Caco-2 (cell line): ENCODE measurements around the gene MOBP. TPM values are rescaled to one million over a fixed set of nuclear protein-coding genes. Genes with fewer than 3 reads are reported as not detected.

Source experiments
- BruUV-seq: library from RNA; stranded (reverse); fragments of 400-500 nt; replicated peaks from 2 replicates; lab custom pipeline; 2021; lab: Mats Ljungman, UMichigan
- CTCF ChIA-PET: fragments of 300-600 bp; sonication (Branson Sonifier 250); formaldehyde crosslinking; loops from one replicate; lab custom pipeline; 2022; ENCODE audit warnings: antibody characterized with exemption; lab: Charles Lee
- POLR2A ChIA-PET: fragments of 300-600 bp; sonication (Branson Sonifier 250); formaldehyde crosslinking; loops from one replicate; lab custom pipeline; 2022; ENCODE audit warnings: antibody characterized with exemption; lab: Charles Lee
- DNase-seq, 2 experiments: peaks; one replicate each; pipeline versions ENCODE4 v3.0.0 to v3.0.0-alpha.2; 2020 to 2022
- H3K27me3 ChIP-seq: replicated peaks from 2 replicates; pipeline ENCODE4 v1.6.0; 2011; ENCODE audit warnings: low read length; ENCODE audit not compliant: control insufficient read depth, insufficient read depth
- H3K36me3 ChIP-seq: 2 replicates; pipeline ENCODE4 v1.5.1; 2011; ENCODE audit warnings: low read length; ENCODE audit not compliant: control insufficient read depth, insufficient read depth
- H3K4me1 ChIP-seq: fragments of 250-450 bp; sonication (Bioruptor Pico); 2 replicates; pipeline ENCODE4 v1.5.1; 2020; ENCODE audit warnings: mild to moderate bottlenecking
- H3K4me3 ChIP-seq: 2 replicates; pipeline ENCODE4 v1.5.1; 2011; ENCODE audit warnings: low read depth, mild to moderate bottlenecking, control low read depth, low read length
- H3K9me3 ChIP-seq: fragments of 250-450 bp; sonication (Bioruptor Pico); 2 replicates; pipeline ENCODE4 v1.5.1; 2020; ENCODE audit warnings: mild to moderate bottlenecking, moderate library complexity
- H3K27ac Mint-ChIP-seq: one replicate; pipeline ENCODE4 v1.8.0; 2022; ENCODE audit warnings: mixed read lengths; ENCODE audit not compliant: unreplicated experiment
- H3K27me3 Mint-ChIP-seq: one replicate; pipeline ENCODE4 v1.8.0; 2022; ENCODE audit warnings: mixed read lengths; ENCODE audit not compliant: insufficient read depth, unreplicated experiment
- H3K36me3 Mint-ChIP-seq: one replicate; pipeline ENCODE4 v1.8.0; 2022; ENCODE audit warnings: mild to moderate bottlenecking, mixed read lengths; ENCODE audit not compliant: insufficient read depth, unreplicated experiment
- H3K4me1 Mint-ChIP-seq: one replicate; pipeline ENCODE4 v1.8.0; 2022; ENCODE audit warnings: low read depth, mixed read lengths; ENCODE audit not compliant: unreplicated experiment
- H3K4me3 Mint-ChIP-seq: one replicate; pipeline ENCODE4 v1.8.0; 2022; ENCODE audit warnings: mild to moderate bottlenecking, moderate library complexity, mixed read lengths; ENCODE audit not compliant: unreplicated experiment
- H3K9me3 Mint-ChIP-seq: one replicate; pipeline ENCODE4 v1.8.0; 2022; ENCODE audit warnings: mixed read lengths; ENCODE audit not compliant: unreplicated experiment
- intact Hi-C: fragments of 100-400 bp; cut with micrococcal nuclease; formaldehyde crosslinking; loops from one replicate; pipeline ENCODE4 v1.10.0; 2022; ENCODE audit not compliant: unreplicated experiment
- total RNA-seq: library from RNA; stranded (reverse); gene quantifications from 2 replicates; pipeline ENCODE4 v1.2.3, GENCODE V29; 2022
- TF ChIP-seq, protein P1 (sequence below), 2 experiments: fragments of 200-600 bp in 1 of 2; IDR thresholded peaks; 1 replicate in 1 of 2; 2 replicates in 1 of 2; pipeline versions ENCODE4 v1.5.1 to v1.8.0; 2011 to 2022; ENCODE audit warnings: antibody characterized with exemption in 1 of 2, control low read depth in 1 of 2, inconsistent platforms in 1 of 2, low read depth in 1 of 2, low read length in 1 of 2, mild to moderate bottlenecking in 1 of 2, moderate library complexity in 1 of 2; ENCODE audit not compliant: insufficient read depth in 1 of 2, severe bottlenecking in 1 of 2, unreplicated experiment in 1 of 2

Gene MOBP
- total RNA-seq, 1 experiment from 2014 or later, result 0.27 TPM

DNA sequence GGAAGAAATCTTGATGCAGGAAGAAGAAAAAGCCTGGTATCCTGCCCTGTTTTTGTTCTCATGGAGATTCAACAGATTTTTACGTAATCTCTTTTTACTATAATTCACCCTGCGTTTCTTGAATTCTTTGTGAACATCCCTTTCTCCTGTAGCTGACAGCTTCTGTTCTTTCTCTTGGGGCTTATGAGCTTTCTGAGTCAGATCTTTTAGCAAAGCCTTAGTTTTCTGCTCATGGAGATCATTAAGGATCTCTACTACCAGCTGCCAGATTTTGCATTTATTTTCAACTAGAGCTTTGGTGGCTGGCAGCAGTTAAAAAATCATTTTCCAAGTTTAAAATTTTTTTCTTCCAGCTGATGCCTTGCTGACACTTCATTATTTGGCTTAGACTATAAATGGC is 51.6 kb downstream of the MOBP start:
- peaks cover 23% of the 10 kb centered on the region for H3K27me3 Mint-ChIP-seq
- Histone ChIP-seq H3K4me1 (no peaks in the 10 kb centered on the region), H3K27me3 (no peaks in the 10 kb centered on the region), H3K36me3 (no peaks in the 10 kb centered on the region), H3K4me3 (no peak overlapping the region), H3K9me3 (peaks cover 4% of the 10 kb centered on the region; the same call in 1 of the 2 replicates)
- no TSS peak for BruUV-seq
- no peak overlapping the region for H3K27ac Mint-ChIP-seq
- POLR2A ChIA-PET, result no interaction called here
- H3K4me1 Mint-ChIP-seq, result peaks cover 9% of the 10 kb centered on the region
- H3K36me3 Mint-ChIP-seq, result no peaks in the 10 kb centered on the region
- H3K9me3 Mint-ChIP-seq, result peaks cover 13% of the 10 kb centered on the region
- no peak for DNase-seq
- TF ChIP-seq, protein P1, sequence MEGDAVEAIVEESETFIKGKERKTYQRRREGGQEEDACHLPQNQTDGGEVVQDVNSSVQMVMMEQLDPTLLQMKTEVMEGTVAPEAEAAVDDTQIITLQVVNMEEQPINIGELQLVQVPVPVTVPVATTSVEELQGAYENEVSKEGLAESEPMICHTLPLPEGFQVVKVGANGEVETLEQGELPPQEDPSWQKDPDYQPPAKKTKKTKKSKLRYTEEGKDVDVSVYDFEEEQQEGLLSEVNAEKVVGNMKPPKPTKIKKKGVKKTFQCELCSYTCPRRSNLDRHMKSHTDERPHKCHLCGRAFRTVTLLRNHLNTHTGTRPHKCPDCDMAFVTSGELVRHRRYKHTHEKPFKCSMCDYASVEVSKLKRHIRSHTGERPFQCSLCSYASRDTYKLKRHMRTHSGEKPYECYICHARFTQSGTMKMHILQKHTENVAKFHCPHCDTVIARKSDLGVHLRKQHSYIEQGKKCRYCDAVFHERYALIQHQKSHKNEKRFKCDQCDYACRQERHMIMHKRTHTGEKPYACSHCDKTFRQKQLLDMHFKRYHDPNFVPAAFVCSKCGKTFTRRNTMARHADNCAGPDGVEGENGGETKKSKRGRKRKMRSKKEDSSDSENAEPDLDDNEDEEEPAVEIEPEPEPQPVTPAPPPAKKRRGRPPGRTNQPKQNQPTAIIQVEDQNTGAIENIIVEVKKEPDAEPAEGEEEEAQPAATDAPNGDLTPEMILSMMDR (IDR thresholded peaks at IDR 0.05; ENCODE audit: insufficient read depth in 1 of 2, low read depth in 1 of 2, low read length in 1 of 2, severe bottlenecking in 1 of 2, unreplicated experiment in 1 of 2), result no peak
- no peak overlapping the region for H3K4me3 Mint-ChIP-seq
- intact Hi-C loops, result no loop called here
- CTCF ChIA-PET, result interaction anchor here (0.7 kb wide), 1 partner anchor 1802 kb away, joined by 3 read pairs; no protein-coding TSS in a partner anchor

DNA sequence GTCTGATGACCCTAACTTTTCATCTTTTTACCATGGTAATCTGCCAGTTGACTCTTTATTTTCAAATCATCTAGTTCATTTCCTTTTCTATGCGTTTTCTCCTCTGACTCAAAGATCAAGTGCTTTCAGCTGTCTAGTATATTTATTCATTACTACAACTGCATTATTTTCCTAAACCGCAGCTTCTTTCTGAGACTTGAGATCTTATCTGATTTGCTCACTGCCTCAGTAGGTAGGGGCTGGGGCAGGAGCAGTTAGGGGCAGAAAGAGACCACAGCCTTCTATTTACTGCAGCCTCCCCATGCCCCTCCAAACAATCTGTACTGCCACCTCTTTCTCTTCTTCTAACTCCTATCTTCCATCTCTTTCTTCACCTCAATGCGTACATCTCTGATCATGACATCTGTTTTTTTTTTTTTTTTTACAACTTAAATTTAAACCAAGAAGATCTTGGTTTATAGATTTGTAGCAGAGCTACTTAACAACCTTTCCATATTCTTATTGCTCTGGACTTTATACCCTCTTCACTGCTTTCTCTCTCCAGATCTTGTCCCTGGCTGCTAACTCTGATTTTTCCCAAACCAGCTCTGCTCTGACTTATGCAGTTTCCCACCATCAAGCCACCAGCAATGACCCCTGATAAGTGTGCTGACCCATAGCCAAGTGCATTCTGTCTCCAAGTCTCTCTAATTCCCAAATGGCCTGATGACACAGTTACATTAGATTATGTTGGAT is 52.2 kb downstream of the MOBP start:
- no peaks in the 10 kb centered on the region for H3K36me3 Mint-ChIP-seq
- no peaks in the 10 kb centered on the region for H3K4me1 ChIP-seq
- H3K27me3 Mint-ChIP-seq, result peaks cover 23% of the 10 kb centered on the region
- H3K4me3 ChIP-seq, result no peak overlapping the region
- H3K9me3 Mint-ChIP-seq, result peaks cover 20% of the 10 kb centered on the region
- H3K4me3 Mint-ChIP-seq, result no peak overlapping the region
- DNase-seq, result no peak
- no peak overlapping the region for H3K27ac Mint-ChIP-seq
- no TSS peak for BruUV-seq
- ChIA-PET POLR2A (no interaction called here), CTCF (interaction anchor here (0.7 kb wide), 1 partner anchor 1803 kb away, joined by 3 read pairs; no protein-coding TSS in a partner anchor)
- H3K36me3 ChIP-seq, result no peaks in the 10 kb centered on the region
- intact Hi-C loops, result no loop called here
- peaks cover 9% of the 10 kb centered on the region for H3K4me1 Mint-ChIP-seq
- no peaks in the 10 kb centered on the region for H3K27me3 ChIP-seq
- H3K9me3 ChIP-seq, result peaks cover 4% of the 10 kb centered on the region; the same call in 1 of the 2 replicates
- TF ChIP-seq, protein P1 (IDR thresholded peaks at IDR 0.05; ENCODE audit: insufficient read depth in 1 of 2, low read depth in 1 of 2, low read length in 1 of 2, severe bottlenecking in 1 of 2, unreplicated experiment in 1 of 2), result no peak

DNA sequence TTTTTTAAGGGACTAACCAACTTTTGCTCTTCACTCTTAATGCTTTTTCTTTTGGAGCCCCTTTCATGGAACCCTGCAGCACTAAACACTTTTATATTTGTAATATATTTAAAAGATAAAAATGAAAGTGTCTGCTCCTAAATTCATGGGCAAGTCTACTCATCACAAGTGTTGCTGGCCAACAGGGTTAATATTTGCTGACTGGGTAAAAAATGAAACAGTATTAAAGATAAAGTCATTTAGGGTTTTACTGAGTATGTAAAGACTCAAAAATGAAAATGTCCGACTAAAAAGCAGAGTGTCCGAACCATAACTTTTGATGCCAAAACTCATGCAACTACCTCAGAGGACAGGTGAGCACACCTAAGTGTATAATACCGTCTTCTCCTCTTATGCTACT is 54.0 kb downstream of the MOBP start:
- Histone ChIP-seq H3K36me3 (no peaks in the 10 kb centered on the region), H3K9me3 (peaks cover 4% of the 10 kb centered on the region; the same call in 1 of the 2 replicates), H3K4me1 (no peaks in the 10 kb centered on the region), H3K4me3 (no peak overlapping the region), H3K27me3 (no peaks in the 10 kb centered on the region)
- POLR2A ChIA-PET, result no interaction called here
- no peaks in the 10 kb centered on the region for H3K4me1 Mint-ChIP-seq
- intact Hi-C loops, result no loop called here
- BruUV-seq, result no TSS peak
- no peak overlapping the region for H3K27ac Mint-ChIP-seq
- DNase-seq, result no peak
- H3K4me3 Mint-ChIP-seq, result no peak overlapping the region
- H3K27me3 Mint-ChIP-seq, result peaks cover 14% of the 10 kb centered on the region
- peaks cover 19% of the 10 kb centered on the region for H3K9me3 Mint-ChIP-seq
- CTCF ChIA-PET, result no interaction called here
- no peaks in the 10 kb centered on the region for H3K36me3 Mint-ChIP-seq
- TF ChIP-seq, protein P1 (IDR thresholded peaks at IDR 0.05; ENCODE audit: insufficient read depth in 1 of 2, low read depth in 1 of 2, low read length in 1 of 2, severe bottlenecking in 1 of 2, unreplicated experiment in 1 of 2), result no peak
